WTC11 (cell line): ENCODE measurements around the gene CST3.

Experiments used
- CREM ChIP-seq: sonication (generic); formaldehyde crosslinking; IDR thresholded peaks from 2 replicates; pipeline ENCODE4 v1.8.1; 2022; ENCODE audit warnings: mild to moderate bottlenecking, missing genetic modification reagents, moderate library complexity
- CTCF ChIP-seq: fragments of 200-600 bp; IDR thresholded peaks from 2 replicates; pipeline ENCODE4 v1.8.0; 2022; ENCODE audit warnings: antibody characterized with exemption
- GABPB1 ChIP-seq: sonication (generic); formaldehyde crosslinking; IDR thresholded peaks from 2 replicates; pipeline ENCODE4 v1.8.1; 2023; ENCODE audit warnings: mild to moderate bottlenecking, missing genetic modification reagents
- JUN ChIP-seq: sonication (generic); formaldehyde crosslinking; IDR thresholded peaks from 2 replicates; pipeline ENCODE4 v1.8.0; 2023; ENCODE audit warnings: mild to moderate bottlenecking, missing genetic modification reagents
- RELA ChIP-seq: sonication (generic); formaldehyde crosslinking; IDR thresholded peaks from 2 replicates; pipeline ENCODE4 v1.8.1; 2022; ENCODE audit warnings: missing genetic modification reagents, mild to moderate bottlenecking, borderline replicate concordance
- RORB ChIP-seq: fragments of 250-450 bp; sonication (Bioruptor Pico); IDR thresholded peaks from 2 replicates; pipeline ENCODE4 v1.9.0; 2021; ENCODE audit warnings: mild to moderate bottlenecking
- SP1 ChIP-seq: sonication (generic); formaldehyde crosslinking; conservative IDR thresholded peaks from 2 replicates; pipeline ENCODE4 v1.8.1; 2022; ENCODE audit warnings: missing genetic modification reagents
- USF1 ChIP-seq: sonication (generic); formaldehyde crosslinking; IDR thresholded peaks from 2 replicates; pipeline ENCODE4 v1.8.0; 2022; ENCODE audit warnings: mild to moderate bottlenecking, missing genetic modification reagents
- USF2 ChIP-seq: sonication (generic); formaldehyde crosslinking; IDR thresholded peaks from 2 replicates; pipeline ENCODE4 v1.8.1; 2023; ENCODE audit warnings: mild to moderate bottlenecking, missing genetic modification reagents, moderate library complexity
- ZNF425 ChIP-seq: fragments of 250-450 bp; sonication (Bioruptor Pico); conservative IDR thresholded peaks from 2 replicates; pipeline ENCODE4 v1.9.0; 2021; ENCODE audit warnings: mild to moderate bottlenecking

- TF ChIP-seq CTCF (no peak), JUN (CRISPR knock-in tag) (no peak), RELA (no peak), GABPB1 (peak; percentile 50), USF2 (CRISPR knock-in tag) (no peak), RORB (CRISPR knock-in tag) (no peak), ZNF425 (CRISPR knock-in tag) (no peak), CREM (CRISPR knock-in tag) (no peak), USF1 (CRISPR knock-in tag) (no peak), SP1 (CRISPR knock-in tag) (no peak)
Measured at GRCh38 chr20:23629017-23629541, 8.7 kb downstream of the CST3 start.
